GM21529 (cell line): ENCODE measurements around the gene MPDZ.

Experiments used
- ATAC-seq: cut with Tn5 transposase; IDR thresholded peaks from one replicate; pipeline ENCODE4 v1.9.1; 2021; ENCODE audit not compliant: unreplicated experiment

Gene MPDZ

GRCh38 chr9:13279284-13280141, at the start of gene MPDZ:
MPDZ (minus strand) TSS chr9:13279692; CDS start chr9:13250315, 29,377 bp downstream.
- ATAC-seq: no peak

- no peak for ATAC-seq
These were observed 45.5 kb upstream of the MPDZ start for GRCh38 chr9:13324988-13325387.

- no peak for ATAC-seq
These were observed 43.5 kb upstream of the MPDZ start for GRCh38 chr9:13322828-13323550.

- no peak for ATAC-seq
These were observed 38.5 kb upstream of the MPDZ start for GRCh38 chr9:13318027-13318426.

- no peak for ATAC-seq
These were observed 17.5 kb upstream of the MPDZ start for GRCh38 chr9:13296972-13297371.

GRCh38 chr9:13295556-13295955, 16.1 kb upstream of the MPDZ start:
- ATAC-seq: no peak

GRCh38 chr9:13292782-13293181, 13.3 kb upstream of the MPDZ start:
- no peak for ATAC-seq

- ATAC-seq: no peak
These were observed 12.7 kb upstream of the MPDZ start for GRCh38 chr9:13292158-13292557.

- no peak for ATAC-seq
These were observed 12.2 kb upstream of the MPDZ start for GRCh38 chr9:13291718-13292117.

GRCh38 chr9:13284011-13284410, 4.5 kb upstream of the MPDZ start:
- no peak for ATAC-seq

- no peak for ATAC-seq
These were observed 3.5 kb upstream of the MPDZ start for GRCh38 chr9:13282998-13283397.

- ATAC-seq: no peak
These were observed 2.0 kb upstream of the MPDZ start for GRCh38 chr9:13281356-13282016.

GRCh38 chr9:13278368-13279246, 885 bp downstream of the MPDZ start:
- ATAC-seq: no peak

GRCh38 chr9:13278023-13278367, 1.5 kb downstream of the MPDZ start:
- ATAC-seq: no peak

GRCh38 chr9:13274886-13275641, 4.4 kb downstream of the MPDZ start:
- no peak for ATAC-seq

- no peak for ATAC-seq
These were observed 8.8 kb downstream of the MPDZ start for GRCh38 chr9:13270734-13271133.

GRCh38 chr9:13269589-13270452, 9.7 kb downstream of the MPDZ start:
- ATAC-seq: no peak

GRCh38 chr9:13268469-13268868, 11.0 kb downstream of the MPDZ start:
- ATAC-seq: no peak

GRCh38 chr9:13267743-13268142, 11.7 kb downstream of the MPDZ start:
- no peak for ATAC-seq
